Progenitor cell of endocrine pancreas (in vitro differentiated cells): Measurements from ENCODE around the gene ZNF268. TPM values are rescaled to one million over a fixed set of nuclear protein-coding genes. Genes with fewer than 3 reads are reported as not detected.
A peak's percentile ranks its signal among the peaks of the same experiment; 100 is the strongest.

Experiments
- DNase-seq: peaks from one replicate; pipeline ENCODE4 v3.0.0; 2021; ENCODE audit warnings: low spot score; ENCODE audit not compliant: unreplicated experiment
- H3K27ac Mint-ChIP-seq: 2 replicates; pipeline ENCODE4 v1.8.0; 2021; ENCODE audit warnings: mild to moderate bottlenecking, moderate library complexity, mixed read lengths
- H3K27me3 Mint-ChIP-seq: 2 replicates; pipeline ENCODE4 v1.8.0; 2021; ENCODE audit warnings: mixed read lengths
- H3K36me3 Mint-ChIP-seq: 2 replicates; pipeline ENCODE4 v1.8.0; 2022; ENCODE audit warnings: mixed read lengths; ENCODE audit not compliant: insufficient read depth
- H3K4me1 Mint-ChIP-seq: 2 replicates; pipeline ENCODE4 v1.8.0; 2021; ENCODE audit warnings: low read depth, mixed read lengths
- H3K4me3 Mint-ChIP-seq: 2 replicates; pipeline ENCODE4 v1.8.0; 2021; ENCODE audit warnings: low read depth, mild to moderate bottlenecking, moderate library complexity, mixed read lengths
- H3K9me3 Mint-ChIP-seq: 2 replicates; pipeline ENCODE4 v1.8.0; 2021; ENCODE audit warnings: low read depth, mixed read lengths
- CTCF ChIP-seq: fragments of 200-600 bp; sonication (generic); IDR thresholded peaks from one replicate; pipeline ENCODE4 v1.5.0; 2021; ENCODE audit warnings: antibody characterized with exemption, mild to moderate bottlenecking; ENCODE audit not compliant: unreplicated experiment
- long read RNA-seq: library from polyadenylated mRNA; unstranded; transcript quantifications from one replicate; pipeline ENCODE4 v2.0.0, GENCODE V29; 2020
- total RNA-seq: library from RNA; stranded (reverse); gene quantifications from 2 replicates; pipeline ENCODE4 v1.2.1, GENCODE V29; 2021

The ZNF268 gene
- total RNA-seq = 33.1 and 34.5 TPM in 2 replicates
- long read RNA-seq, full-length matches to known transcripts = 143 of 186 reads
- long read RNA-seq, partial matches to known transcripts = 12 of 186 reads
- long read RNA-seq, other reads (novel, unspliced or antisense) = 31 of 186 reads

GRCh38 chr12:133181238-133181959 is at the start of gene ZNF268:
Gene ZNF268, plus strand, starts transcription at chr12:133181495. Its CDS starts 503 bp downstream, at chr12:133181998.
- peak within 1 kb of the TSS; percentile 95 for H3K4me3 Mint-ChIP-seq
- no peaks in the 10 kb centered on the region for H3K27me3 Mint-ChIP-seq
- H3K4me1 Mint-ChIP-seq = peaks cover 5% of the 10 kb centered on the region
- peak within 1 kb of the TSS; percentile 97 for H3K27ac Mint-ChIP-seq
- peak; percentile 90 for DNase-seq
- H3K9me3 Mint-ChIP-seq = peaks cover 52% of the 10 kb centered on the region
- H3K36me3 Mint-ChIP-seq = peaks cover 60% of the 10 kb centered on the region
- peak; percentile 83 for TF ChIP-seq CTCF

DNA sequence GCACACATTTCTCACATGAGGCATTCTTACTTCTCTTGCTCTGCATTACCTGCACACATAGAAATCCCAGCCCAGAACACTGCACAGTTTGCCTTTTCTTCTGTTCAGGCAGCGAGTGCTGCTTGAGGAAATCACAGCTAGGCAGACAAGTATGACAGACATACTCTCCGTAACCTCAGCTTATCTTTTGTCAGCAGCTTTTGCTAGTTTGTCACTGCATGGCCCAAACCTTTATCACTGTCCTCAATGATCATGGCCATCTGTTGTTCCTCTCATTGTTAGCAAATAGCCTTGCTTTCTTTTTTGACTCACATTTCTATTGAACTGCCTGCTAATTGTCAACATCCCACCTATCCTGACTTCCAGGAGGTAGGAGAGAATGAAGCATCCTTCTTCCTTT is 45.5 kb upstream of the ZNF268 start:
- H3K4me1 Mint-ChIP-seq = peaks cover 6% of the 10 kb centered on the region
- H3K27me3 Mint-ChIP-seq = no peaks in the 10 kb centered on the region
- no peak for DNase-seq
- TF ChIP-seq CTCF = no peak
- no peak overlapping the region for H3K4me3 Mint-ChIP-seq
- H3K27ac Mint-ChIP-seq = no peak overlapping the region
- peaks cover 90% of the 10 kb centered on the region for H3K36me3 Mint-ChIP-seq
- H3K9me3 Mint-ChIP-seq = peaks cover 67% of the 10 kb centered on the region

- DNase-seq = no peak
- no peaks in the 10 kb centered on the region for H3K4me1 Mint-ChIP-seq
- peaks cover 84% of the 10 kb centered on the region for H3K36me3 Mint-ChIP-seq
- H3K4me3 Mint-ChIP-seq = no peak overlapping the region
- H3K27me3 Mint-ChIP-seq = no peaks in the 10 kb centered on the region
- no peak overlapping the region for H3K27ac Mint-ChIP-seq
- TF ChIP-seq CTCF = no peak
- peaks cover 63% of the 10 kb centered on the region for H3K9me3 Mint-ChIP-seq
Measured at GRCh38 chr12:133145981-133146380, 35.3 kb upstream of the ZNF268 start.

DNA sequence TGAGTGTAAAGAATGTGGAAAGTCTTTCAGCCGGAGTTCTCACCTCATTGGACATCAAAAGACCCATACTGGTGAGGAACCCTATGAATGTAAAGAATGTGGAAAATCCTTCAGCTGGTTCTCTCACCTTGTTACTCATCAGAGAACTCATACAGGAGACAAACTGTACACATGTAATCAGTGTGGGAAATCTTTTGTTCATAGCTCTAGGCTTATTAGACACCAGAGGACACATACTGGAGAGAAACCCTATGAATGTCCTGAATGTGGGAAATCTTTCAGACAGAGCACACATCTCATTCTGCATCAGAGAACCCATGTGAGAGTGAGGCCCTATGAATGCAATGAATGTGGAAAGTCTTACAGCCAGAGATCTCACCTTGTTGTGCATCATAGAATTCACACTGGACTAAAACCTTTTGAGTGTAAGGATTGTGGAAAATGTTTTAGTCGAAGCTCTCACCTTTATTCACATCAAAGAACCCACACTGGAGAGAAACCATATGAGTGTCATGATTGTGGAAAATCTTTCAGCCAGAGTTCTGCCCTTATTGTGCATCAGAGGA is 25.1 kb upstream of the ZNF268 start:
- no peak for DNase-seq
- H3K4me3 Mint-ChIP-seq = no peak overlapping the region
- H3K4me1 Mint-ChIP-seq = no peaks in the 10 kb centered on the region
- no peaks in the 10 kb centered on the region for H3K27me3 Mint-ChIP-seq
- no peak for TF ChIP-seq CTCF
- peaks cover 76% of the 10 kb centered on the region for H3K9me3 Mint-ChIP-seq
- H3K36me3 Mint-ChIP-seq = peaks cover 86% of the 10 kb centered on the region
- H3K27ac Mint-ChIP-seq = no peak overlapping the region

GRCh38 chr12:133165776-133166175 is 15.5 kb upstream of the ZNF268 start:
- H3K4me1 Mint-ChIP-seq = no peaks in the 10 kb centered on the region
- H3K27ac Mint-ChIP-seq = no peak overlapping the region
- no peak overlapping the region for H3K4me3 Mint-ChIP-seq
- H3K36me3 Mint-ChIP-seq = peaks cover 9% of the 10 kb centered on the region
- DNase-seq = no peak
- no peak for TF ChIP-seq CTCF
- H3K9me3 Mint-ChIP-seq = peaks cover 53% of the 10 kb centered on the region
- H3K27me3 Mint-ChIP-seq = no peaks in the 10 kb centered on the region
